Transverse colon (tissue), 4 donors: ENCODE results near the gene GOLGA6L10.
"Not testable (repeated sequence)": the region's sequence is repeated elsewhere in the genome, so short reads cannot be mapped to it uniquely, and the experiment has no call there.

Source experiments
- CTCF ChIP-seq, 5 experiments: fragments of 200-600 bp in 3 of 5; fragments of 450-650 bp in 2 of 5; sonication (generic) in 3 of 5; IDR thresholded peaks; 1 replicate in 2 of 5; 2 replicates in 3 of 5; pipeline ENCODE4 v1.5.1; 2016 to 2017; ENCODE audit warnings: antibody characterized with exemption in 5 of 5, inconsistent platforms in 3 of 5, mild to moderate bottlenecking in 2 of 5, moderate library complexity in 1 of 5
- EP300 ChIP-seq: sonication (generic); formaldehyde crosslinking; IDR thresholded peaks from one replicate; pipeline ENCODE4 v1.6.1; 2017; ENCODE audit warnings: antibody characterized with exemption, low read depth
- POLR2AphosphoS5 ChIP-seq, 3 donors: sonication (generic); formaldehyde crosslinking; IDR thresholded peaks; one replicate each; pipeline ENCODE4 v1.6.1; 2016; ENCODE audit warnings: antibody characterized with exemption in 3 of 3

DNA sequence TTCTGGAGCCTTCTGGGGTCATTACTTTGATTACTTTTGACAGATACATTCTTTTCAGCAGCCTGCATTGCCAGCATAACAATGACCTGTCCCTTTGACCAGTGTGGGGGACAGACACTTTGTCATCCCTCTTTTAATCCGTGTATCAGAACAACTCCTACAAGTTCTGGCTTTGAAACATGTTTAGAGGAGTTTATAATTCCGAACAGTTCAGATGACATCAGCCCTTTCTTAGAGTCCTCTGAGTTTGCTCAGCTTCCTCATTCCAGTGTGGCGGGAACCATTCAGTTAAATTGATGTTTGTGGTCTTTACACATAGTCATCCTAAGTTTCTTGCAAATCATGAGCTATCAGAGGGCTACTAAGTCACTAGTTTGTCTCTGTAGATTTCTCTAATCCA lies 13.5 kb upstream of the GOLGA6L10 start:
- not testable (repeated sequence) for TF ChIP-seq POLR2AphosphoS5 (IDR thresholded peaks at IDR 0.05); CTCF (IDR thresholded peaks at IDR 0.05); EP300
